ENCODE data around the gene ACTRT3. TPM values are rescaled to one million over a fixed set of nuclear protein-coding genes. Genes with fewer than 3 reads are reported as not detected.

The ACTRT3 gene
- total and polyA plus RNA-seq, 2 experiments from 2014 or later, result 2.9 to 5.2 TPM

DNA sequence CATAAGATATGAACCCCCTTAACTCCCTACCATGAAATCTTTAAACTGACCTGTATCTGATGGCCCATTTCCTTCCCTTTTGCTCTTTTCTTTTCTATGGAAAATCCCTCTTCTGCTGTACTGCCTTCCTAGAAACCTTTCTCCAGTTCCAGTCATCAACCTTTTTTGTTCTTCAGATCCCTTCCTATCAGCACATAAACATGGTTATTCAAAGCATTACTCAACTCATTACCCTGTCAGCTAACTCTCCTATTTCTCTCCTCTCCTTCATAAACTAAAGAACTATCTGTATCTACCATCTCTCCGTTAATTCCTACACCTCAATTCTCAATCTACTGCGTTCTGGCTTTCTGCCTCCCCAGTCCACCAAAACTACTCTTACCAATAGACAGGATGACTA is 17.5 kb downstream of the ACTRT3 start:
- Histone ChIP-seq H3K9me2 (ENCODE audit: insufficient read depth) (no peaks in the 10 kb centered on the region), H2AFZ (peak overlapping the region; percentile 45; the same call in 1 of the 2 replicates), H3K27me3 (ENCODE audit: insufficient read depth) (no peaks in the 10 kb centered on the region), H4K20me1 (replicated peaks; ENCODE audit: insufficient read depth) (no peaks in the 10 kb centered on the region), H3K27ac (ENCODE audit: low read depth) (no peak overlapping the region), H3K4me2 (no peak overlapping the region), H3F3A (replicated peaks; ENCODE audit: low read depth) (no peaks in the 10 kb centered on the region), H3K4me1 (ENCODE audit: insufficient read depth) (no peaks in the 10 kb centered on the region), H3K79me2 (replicated peaks; ENCODE audit: insufficient read depth) (no peaks in the 10 kb centered on the region), H3K4me3 (no peak overlapping the region), H3K36me3 (ENCODE audit: insufficient read depth) (no peaks in the 10 kb centered on the region)
- Mint-ChIP-seq H3K4me1 (peaks cover 4% of the 10 kb centered on the region; the same call in 2 of the 3 replicates), H3K9me3 (no peaks in the 10 kb centered on the region), H3K27me3 (ENCODE audit: insufficient read depth, low read depth, poor library complexity) (no peaks in the 10 kb centered on the region), H3K36me3 (ENCODE audit: low read depth) (no peaks in the 10 kb centered on the region), H3K4me3 (no peak overlapping the region), H3K27ac (no peak overlapping the region)
- TF ChIP-seq, protein P1, sequence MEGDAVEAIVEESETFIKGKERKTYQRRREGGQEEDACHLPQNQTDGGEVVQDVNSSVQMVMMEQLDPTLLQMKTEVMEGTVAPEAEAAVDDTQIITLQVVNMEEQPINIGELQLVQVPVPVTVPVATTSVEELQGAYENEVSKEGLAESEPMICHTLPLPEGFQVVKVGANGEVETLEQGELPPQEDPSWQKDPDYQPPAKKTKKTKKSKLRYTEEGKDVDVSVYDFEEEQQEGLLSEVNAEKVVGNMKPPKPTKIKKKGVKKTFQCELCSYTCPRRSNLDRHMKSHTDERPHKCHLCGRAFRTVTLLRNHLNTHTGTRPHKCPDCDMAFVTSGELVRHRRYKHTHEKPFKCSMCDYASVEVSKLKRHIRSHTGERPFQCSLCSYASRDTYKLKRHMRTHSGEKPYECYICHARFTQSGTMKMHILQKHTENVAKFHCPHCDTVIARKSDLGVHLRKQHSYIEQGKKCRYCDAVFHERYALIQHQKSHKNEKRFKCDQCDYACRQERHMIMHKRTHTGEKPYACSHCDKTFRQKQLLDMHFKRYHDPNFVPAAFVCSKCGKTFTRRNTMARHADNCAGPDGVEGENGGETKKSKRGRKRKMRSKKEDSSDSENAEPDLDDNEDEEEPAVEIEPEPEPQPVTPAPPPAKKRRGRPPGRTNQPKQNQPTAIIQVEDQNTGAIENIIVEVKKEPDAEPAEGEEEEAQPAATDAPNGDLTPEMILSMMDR (conservative IDR thresholded peaks at IDR 0.05; ENCODE audit: low read depth in 2 of 2), result no peak
- no peak for TF ChIP-seq JUNB (IDR thresholded peaks at IDR 0.05; ENCODE audit: unreplicated experiment)
- no peak for TF ChIP-seq STAT1 (IDR thresholded peaks at IDR 0.05; ENCODE audit: unreplicated experiment)
- TF ChIP-seq EZH2 (IDR thresholded peaks at IDR 0.05; ENCODE audit: low read depth, unreplicated experiment), result no peak
- TF ChIP-seq, protein P2, sequence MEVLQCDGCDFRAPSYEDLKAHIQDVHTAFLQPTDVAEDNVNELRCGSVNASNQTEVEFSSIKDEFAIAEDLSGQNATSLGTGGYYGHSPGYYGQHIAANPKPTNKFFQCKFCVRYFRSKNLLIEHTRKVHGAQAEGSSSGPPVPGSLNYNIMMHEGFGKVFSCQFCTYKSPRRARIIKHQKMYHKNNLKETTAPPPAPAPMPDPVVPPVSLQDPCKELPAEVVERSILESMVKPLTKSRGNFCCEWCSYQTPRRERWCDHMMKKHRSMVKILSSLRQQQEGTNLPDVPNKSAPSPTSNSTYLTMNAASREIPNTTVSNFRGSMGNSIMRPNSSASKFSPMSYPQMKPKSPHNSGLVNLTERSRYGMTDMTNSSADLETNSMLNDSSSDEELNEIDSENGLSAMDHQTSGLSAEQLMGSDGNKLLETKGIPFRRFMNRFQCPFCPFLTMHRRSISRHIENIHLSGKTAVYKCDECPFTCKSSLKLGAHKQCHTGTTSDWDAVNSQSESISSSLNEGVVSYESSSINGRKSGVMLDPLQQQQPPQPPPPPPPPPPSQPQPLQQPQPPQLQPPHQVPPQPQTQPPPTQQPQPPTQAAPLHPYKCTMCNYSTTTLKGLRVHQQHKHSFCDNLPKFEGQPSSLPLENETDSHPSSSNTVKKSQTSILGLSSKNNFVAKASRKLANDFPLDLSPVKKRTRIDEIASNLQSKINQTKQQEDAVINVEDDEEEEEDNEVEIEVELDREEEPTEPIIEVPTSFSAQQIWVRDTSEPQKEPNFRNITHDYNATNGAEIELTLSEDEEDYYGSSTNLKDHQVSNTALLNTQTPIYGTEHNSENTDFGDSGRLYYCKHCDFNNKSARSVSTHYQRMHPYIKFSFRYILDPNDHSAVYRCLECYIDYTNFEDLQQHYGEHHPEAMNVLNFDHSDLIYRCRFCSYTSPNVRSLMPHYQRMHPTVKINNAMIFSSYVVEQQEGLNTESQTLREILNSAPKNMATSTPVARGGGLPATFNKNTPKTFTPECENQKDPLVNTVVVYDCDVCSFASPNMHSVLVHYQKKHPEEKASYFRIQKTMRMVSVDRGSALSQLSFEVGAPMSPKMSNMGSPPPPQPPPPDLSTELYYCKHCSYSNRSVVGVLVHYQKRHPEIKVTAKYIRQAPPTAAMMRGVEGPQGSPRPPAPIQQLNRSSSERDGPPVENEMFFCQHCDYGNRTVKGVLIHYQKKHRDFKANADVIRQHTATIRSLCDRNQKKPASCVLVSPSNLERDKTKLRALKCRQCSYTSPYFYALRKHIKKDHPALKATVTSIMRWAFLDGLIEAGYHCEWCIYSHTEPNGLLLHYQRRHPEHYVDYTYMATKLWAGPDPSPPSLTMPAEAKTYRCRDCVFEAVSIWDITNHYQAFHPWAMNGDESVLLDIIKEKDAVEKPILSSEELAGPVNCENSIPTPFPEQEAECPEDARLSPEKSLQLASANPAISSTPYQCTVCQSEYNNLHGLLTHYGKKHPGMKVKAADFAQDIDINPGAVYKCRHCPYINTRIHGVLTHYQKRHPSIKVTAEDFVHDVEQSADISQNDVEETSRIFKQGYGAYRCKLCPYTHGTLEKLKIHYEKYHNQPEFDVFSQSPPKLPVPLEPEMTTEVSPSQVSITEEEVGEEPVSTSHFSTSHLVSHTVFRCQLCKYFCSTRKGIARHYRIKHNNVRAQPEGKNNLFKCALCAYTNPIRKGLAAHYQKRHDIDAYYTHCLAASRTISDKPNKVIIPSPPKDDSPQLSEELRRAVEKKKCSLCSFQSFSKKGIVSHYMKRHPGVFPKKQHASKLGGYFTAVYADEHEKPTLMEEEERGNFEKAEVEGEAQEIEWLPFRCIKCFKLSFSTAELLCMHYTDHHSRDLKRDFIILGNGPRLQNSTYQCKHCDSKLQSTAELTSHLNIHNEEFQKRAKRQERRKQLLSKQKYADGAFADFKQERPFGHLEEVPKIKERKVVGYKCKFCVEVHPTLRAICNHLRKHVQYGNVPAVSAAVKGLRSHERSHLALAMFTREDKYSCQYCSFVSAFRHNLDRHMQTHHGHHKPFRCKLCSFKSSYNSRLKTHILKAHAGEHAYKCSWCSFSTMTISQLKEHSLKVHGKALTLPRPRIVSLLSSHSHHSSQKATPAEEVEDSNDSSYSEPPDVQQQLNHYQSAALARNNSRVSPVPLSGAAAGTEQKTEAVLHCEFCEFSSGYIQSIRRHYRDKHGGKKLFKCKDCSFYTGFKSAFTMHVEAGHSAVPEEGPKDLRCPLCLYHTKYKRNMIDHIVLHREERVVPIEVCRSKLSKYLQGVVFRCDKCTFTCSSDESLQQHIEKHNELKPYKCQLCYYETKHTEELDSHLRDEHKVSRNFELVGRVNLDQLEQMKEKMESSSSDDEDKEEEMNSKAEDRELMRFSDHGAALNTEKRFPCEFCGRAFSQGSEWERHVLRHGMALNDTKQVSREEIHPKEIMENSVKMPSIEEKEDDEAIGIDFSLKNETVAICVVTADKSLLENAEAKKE (CRISPR knock-in tag; IDR thresholded peaks at IDR 0.05), result no peak
- no peak for TF ChIP-seq NANOG (IDR thresholded peaks at IDR 0.05; ENCODE audit: borderline replicate concordance)
- TF ChIP-seq, protein P3, sequence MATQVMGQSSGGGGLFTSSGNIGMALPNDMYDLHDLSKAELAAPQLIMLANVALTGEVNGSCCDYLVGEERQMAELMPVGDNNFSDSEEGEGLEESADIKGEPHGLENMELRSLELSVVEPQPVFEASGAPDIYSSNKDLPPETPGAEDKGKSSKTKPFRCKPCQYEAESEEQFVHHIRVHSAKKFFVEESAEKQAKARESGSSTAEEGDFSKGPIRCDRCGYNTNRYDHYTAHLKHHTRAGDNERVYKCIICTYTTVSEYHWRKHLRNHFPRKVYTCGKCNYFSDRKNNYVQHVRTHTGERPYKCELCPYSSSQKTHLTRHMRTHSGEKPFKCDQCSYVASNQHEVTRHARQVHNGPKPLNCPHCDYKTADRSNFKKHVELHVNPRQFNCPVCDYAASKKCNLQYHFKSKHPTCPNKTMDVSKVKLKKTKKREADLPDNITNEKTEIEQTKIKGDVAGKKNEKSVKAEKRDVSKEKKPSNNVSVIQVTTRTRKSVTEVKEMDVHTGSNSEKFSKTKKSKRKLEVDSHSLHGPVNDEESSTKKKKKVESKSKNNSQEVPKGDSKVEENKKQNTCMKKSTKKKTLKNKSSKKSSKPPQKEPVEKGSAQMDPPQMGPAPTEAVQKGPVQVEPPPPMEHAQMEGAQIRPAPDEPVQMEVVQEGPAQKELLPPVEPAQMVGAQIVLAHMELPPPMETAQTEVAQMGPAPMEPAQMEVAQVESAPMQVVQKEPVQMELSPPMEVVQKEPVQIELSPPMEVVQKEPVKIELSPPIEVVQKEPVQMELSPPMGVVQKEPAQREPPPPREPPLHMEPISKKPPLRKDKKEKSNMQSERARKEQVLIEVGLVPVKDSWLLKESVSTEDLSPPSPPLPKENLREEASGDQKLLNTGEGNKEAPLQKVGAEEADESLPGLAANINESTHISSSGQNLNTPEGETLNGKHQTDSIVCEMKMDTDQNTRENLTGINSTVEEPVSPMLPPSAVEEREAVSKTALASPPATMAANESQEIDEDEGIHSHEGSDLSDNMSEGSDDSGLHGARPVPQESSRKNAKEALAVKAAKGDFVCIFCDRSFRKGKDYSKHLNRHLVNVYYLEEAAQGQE (IDR thresholded peaks at IDR 0.05; ENCODE audit: unreplicated experiment), result no peak
- TF ChIP-seq POLR2AphosphoS5 (IDR thresholded peaks at IDR 0.05; ENCODE audit: low read depth), result no peak
- no peak for TF ChIP-seq EZH2phosphoT487 (IDR thresholded peaks at IDR 0.05; ENCODE audit: unreplicated experiment)
- TF ChIP-seq, protein P4, sequence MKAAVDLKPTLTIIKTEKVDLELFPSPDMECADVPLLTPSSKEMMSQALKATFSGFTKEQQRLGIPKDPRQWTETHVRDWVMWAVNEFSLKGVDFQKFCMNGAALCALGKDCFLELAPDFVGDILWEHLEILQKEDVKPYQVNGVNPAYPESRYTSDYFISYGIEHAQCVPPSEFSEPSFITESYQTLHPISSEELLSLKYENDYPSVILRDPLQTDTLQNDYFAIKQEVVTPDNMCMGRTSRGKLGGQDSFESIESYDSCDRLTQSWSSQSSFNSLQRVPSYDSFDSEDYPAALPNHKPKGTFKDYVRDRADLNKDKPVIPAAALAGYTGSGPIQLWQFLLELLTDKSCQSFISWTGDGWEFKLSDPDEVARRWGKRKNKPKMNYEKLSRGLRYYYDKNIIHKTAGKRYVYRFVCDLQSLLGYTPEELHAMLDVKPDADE (IDR thresholded peaks at IDR 0.05), result no peak
- TF ChIP-seq CREB1 (CRISPR knock-in tag; IDR thresholded peaks at IDR 0.05; ENCODE audit: low read depth), result no peak
- no peak for TF ChIP-seq ZNF331 (CRISPR knock-in tag; IDR thresholded peaks at IDR 0.05; ENCODE audit: low read depth)
- no peak for ATAC-seq
- no peak for DNase-seq (ENCODE audit: low spot score)

All from GM23338 (cell line).